ENCODE data around the gene ETAA1. TPM values are rescaled to one million over a fixed set of nuclear protein-coding genes. Genes with fewer than 3 reads are reported as not detected.

The ETAA1 gene
- total RNA-seq, 3 donors from 2014 or later (not counting 1 experiment from before 2014, with no cell fraction given) = 9.6 to 12.3 (median 10.3) TPM

- Mint-ChIP-seq H3K27me3 (ENCODE audit: low read depth in 2 of 2) (peaks cover 5 to 13% of the 10 kb centered on the region in 2 donors), H3K36me3 (no peaks in the 10 kb centered on the region), H3K9me3 (no peaks in the 10 kb centered on the region), H3K4me1 (no peaks in the 10 kb centered on the region), H3K4me3 (no peak overlapping the region), H3K27ac (no peak overlapping the region)
- Histone ChIP-seq H3K9me3 (ENCODE audit: control insufficient read depth, insufficient read depth, low read length) (no peaks in the 10 kb centered on the region), H3K4me1 (ENCODE audit: control insufficient read depth, insufficient read depth, low read length) (no peaks in the 10 kb centered on the region), H3K4me3 (ENCODE audit: low read length) (no peak overlapping the region), H3K27ac (ENCODE audit: low read length) (no peak overlapping the region), H3K27me3 (ENCODE audit: control insufficient read depth, insufficient read depth, low read length) (no peaks in the 10 kb centered on the region), H3K36me3 (ENCODE audit: control insufficient read depth, insufficient read depth, low read length) (no peaks in the 10 kb centered on the region)
- no peak for ATAC-seq
- no peak for TF ChIP-seq CTCF (IDR thresholded peaks at IDR 0.05)
- intact Hi-C loops (cut with micrococcal nuclease) = no loop called here
- no peak for DNase-seq
- no CpG with 5 or more reads among the region's 1 CpG for WGBS (ENCODE audit: insufficient coverage)
These were observed 51.5 kb downstream of the ETAA1 start for GRCh38 chr2:67448648-67449047.

- DNase-seq (no peak), ATAC-seq (no peak)
- intact Hi-C loops (cut with micrococcal nuclease) = no loop called here
- no peak overlapping the region for H3K27ac ChIP-seq (ENCODE audit: low read length)
- Mint-ChIP-seq H3K4me3 (no peak overlapping the region), H3K27ac (no peak overlapping the region), H3K9me3 (no peaks in the 10 kb centered on the region), H3K36me3 (no peaks in the 10 kb centered on the region), H3K4me1 (no peaks in the 10 kb centered on the region), H3K27me3 (ENCODE audit: low read depth in 2 of 2) (peaks cover 2 to 17% of the 10 kb centered on the region in 2 donors)
- no peak overlapping the region for H3K4me3 ChIP-seq (ENCODE audit: low read length)
- H3K9me3 ChIP-seq (ENCODE audit: control insufficient read depth, insufficient read depth, low read length) = no peaks in the 10 kb centered on the region
- WGBS (ENCODE audit: insufficient coverage) = 69% methylated on average over 4 of the region's 7 CpGs
- no peaks in the 10 kb centered on the region for H3K27me3 ChIP-seq (ENCODE audit: control insufficient read depth, insufficient read depth, low read length)
- no peaks in the 10 kb centered on the region for H3K4me1 ChIP-seq (ENCODE audit: control insufficient read depth, insufficient read depth, low read length)
- no peak for TF ChIP-seq CTCF (IDR thresholded peaks at IDR 0.05)
- no peaks in the 10 kb centered on the region for H3K36me3 ChIP-seq (ENCODE audit: control insufficient read depth, insufficient read depth, low read length)
These were observed 54.1 kb downstream of the ETAA1 start for GRCh38 chr2:67451086-67451832.

GRCh38 chr2:67453310-67453709 lies 56.2 kb downstream of the ETAA1 start:
- Histone ChIP-seq H3K27me3 (ENCODE audit: control insufficient read depth, insufficient read depth, low read length) (no peaks in the 10 kb centered on the region), H3K27ac (ENCODE audit: low read length) (no peak overlapping the region), H3K9me3 (ENCODE audit: control insufficient read depth, insufficient read depth, low read length) (no peaks in the 10 kb centered on the region), H3K36me3 (ENCODE audit: control insufficient read depth, insufficient read depth, low read length) (no peaks in the 10 kb centered on the region), H3K4me3 (ENCODE audit: low read length) (no peak overlapping the region), H3K4me1 (ENCODE audit: control insufficient read depth, insufficient read depth, low read length) (no peaks in the 10 kb centered on the region)
- Mint-ChIP-seq H3K4me1 (no peaks in the 10 kb centered on the region), H3K36me3 (no peaks in the 10 kb centered on the region), H3K9me3 (no peaks in the 10 kb centered on the region), H3K27me3 (ENCODE audit: low read depth in 2 of 2) (peaks cover 2 to 10% of the 10 kb centered on the region in 2 donors), H3K27ac (no peak overlapping the region), H3K4me3 (no peak overlapping the region)
- WGBS (ENCODE audit: insufficient coverage) = 80% methylated on average over 1 of the region's 1 CpG
- TF ChIP-seq CTCF (IDR thresholded peaks at IDR 0.05) = no peak
- ATAC-seq (no peak), DNase-seq (no peak)
- intact Hi-C loops (cut with micrococcal nuclease) = no loop called here

Measured in natural killer cell (primary cell).